Dedifferentiated amniotic fluid mesenchymal stem cell (primary cell): ENCODE results near the gene GIMAP7.
"Not testable (repeated sequence)": the region's sequence is repeated elsewhere in the genome, so short reads cannot be mapped to it uniquely, and the experiment has no call there.

Source experiments
- DNase-seq: peaks from one replicate; pipeline ENCODE4 v3.0.0-alpha.2; 2016; ENCODE audit errors: extremely low spot score

The GIMAP7 gene

GRCh38 chr7:150514748-150515222 lies at the start of gene GIMAP7:
TSS of gene GIMAP7 (plus strand) at chr7:150514872. CDS start at chr7:150519975, 5,103 bp downstream.
- no peak for DNase-seq

- no peak for DNase-seq
Observed at GRCh38 chr7:150464962-150465361, 49.7 kb upstream of the GIMAP7 start.

- no peak for DNase-seq
Observed at GRCh38 chr7:150465414-150465813, 49.3 kb upstream of the GIMAP7 start.

- no peak for DNase-seq
Observed at GRCh38 chr7:150466477-150466876, 48.2 kb upstream of the GIMAP7 start.

GRCh38 chr7:150468241-150468640 lies 46.4 kb upstream of the GIMAP7 start:
- DNase-seq: no peak

GRCh38 chr7:150471886-150472285 lies 42.8 kb upstream of the GIMAP7 start:
- no peak for DNase-seq

- no peak for DNase-seq
Observed at GRCh38 chr7:150473902-150474301, 40.8 kb upstream of the GIMAP7 start.

- DNase-seq: no peak
Observed at GRCh38 chr7:150476285-150476684, 38.4 kb upstream of the GIMAP7 start.

GRCh38 chr7:150476819-150477631 lies 37.6 kb upstream of the GIMAP7 start:
- no peak for DNase-seq

- no peak for DNase-seq
Observed at GRCh38 chr7:150479023-150479716, 35.5 kb upstream of the GIMAP7 start.

- no peak for DNase-seq
Observed at GRCh38 chr7:150481186-150481920, 33.3 kb upstream of the GIMAP7 start.

GRCh38 chr7:150481922-150482321 lies 32.8 kb upstream of the GIMAP7 start:
- no peak for DNase-seq

- DNase-seq: not testable (repeated sequence)
Observed at GRCh38 chr7:150483514-150483913, 31.2 kb upstream of the GIMAP7 start.

GRCh38 chr7:150484071-150484470 lies 30.6 kb upstream of the GIMAP7 start:
- not testable (repeated sequence) for DNase-seq

- DNase-seq: no peak
Observed at GRCh38 chr7:150487625-150488024, 27.0 kb upstream of the GIMAP7 start.

- DNase-seq: no peak
Observed at GRCh38 chr7:150489782-150490181, 24.9 kb upstream of the GIMAP7 start.

- not testable (repeated sequence) for DNase-seq
Observed at GRCh38 chr7:150493442-150493841, 21.2 kb upstream of the GIMAP7 start.

GRCh38 chr7:150502519-150502918 lies 12.2 kb upstream of the GIMAP7 start:
- DNase-seq: no peak

GRCh38 chr7:150503155-150503554 lies 11.5 kb upstream of the GIMAP7 start:
- no peak for DNase-seq

- no peak for DNase-seq
Observed at GRCh38 chr7:150503581-150503980, 11.1 kb upstream of the GIMAP7 start.

- DNase-seq: no peak
Observed at GRCh38 chr7:150507947-150508602, 6.6 kb upstream of the GIMAP7 start.

GRCh38 chr7:150511048-150511447 lies 3.6 kb upstream of the GIMAP7 start:
- DNase-seq: no peak
